Stimulated activated naive CD8-positive, alpha-beta T cell treated with anti-CD3 and anti-CD28 coated beads, Interleukin-15, amount 100 ng/mL, for 72 hours (primary cell): ENCODE results near the gene SLAMF1.
"Not testable (repeated sequence)": the region's sequence is repeated elsewhere in the genome, so short reads cannot be mapped to it uniquely, and the experiment has no call there.

ENCODE experiments used
- ATAC-seq: fragments of 150-1000 bp; cut with Tn5 transposase; 2 replicates; pipeline ENCODE4 v1.10.0; 2021; ENCODE audit warnings: mild to moderate bottlenecking, moderate library complexity
- DNase-seq, 2 donors: peaks; one replicate each; pipeline ENCODE4 v3.0.0; 2021 to 2022
- H3K27ac Mint-ChIP-seq, 2 donors: one replicate each; pipeline ENCODE4 v1.8.0; 2022; ENCODE audit warnings: mild to moderate bottlenecking in 2 of 2, mixed read lengths in 2 of 2, moderate library complexity in 2 of 2
- H3K27me3 Mint-ChIP-seq: one replicate; pipeline ENCODE4 v1.8.0; 2022; ENCODE audit warnings: mixed read lengths
- H3K4me1 Mint-ChIP-seq: one replicate; pipeline ENCODE4 v1.8.0; 2022; ENCODE audit warnings: mild to moderate bottlenecking, mixed read lengths
- H3K4me3 Mint-ChIP-seq, 2 donors: one replicate each; pipeline ENCODE4 v1.8.0; 2022; ENCODE audit warnings: mild to moderate bottlenecking in 2 of 2, mixed read lengths in 2 of 2, moderate library complexity in 1 of 2
- H3K9me3 Mint-ChIP-seq, 2 donors: one replicate each; pipeline ENCODE4 v1.8.0; 2022; ENCODE audit warnings: mixed read lengths in 2 of 2

SLAMF1 gene

GRCh38 chr1:160652065-160652641 is 5.3 kb upstream of the SLAMF1 start:
- H3K27me3 Mint-ChIP-seq, H3K9me3 Mint-ChIP-seq, H3K4me3 Mint-ChIP-seq, ATAC-seq, DNase-seq: not testable (repeated sequence)
- H3K4me1 Mint-ChIP-seq, result peaks cover 76% of the 10 kb centered on the region
- peak overlapping the region in 1 of 2 donors; percentile 63 for H3K27ac Mint-ChIP-seq

GRCh38 chr1:160651433-160652064 is 4.7 kb upstream of the SLAMF1 start:
- Mint-ChIP-seq H3K9me3 (no peaks in the 10 kb centered on the region), H3K4me1 (peaks cover 74% of the 10 kb centered on the region), H3K27ac (peak overlapping the region in 1 of 2 donors; percentile 47), H3K4me3 (no peak overlapping the region), H3K27me3 (no peaks in the 10 kb centered on the region)
- no peak for ATAC-seq
- DNase-seq, result no peak

GRCh38 chr1:160647329-160647720 is 481 bp upstream of the SLAMF1 start:
- ATAC-seq (peak; percentile 58), DNase-seq (no peak)
- Mint-ChIP-seq H3K4me1 (peaks cover 65% of the 10 kb centered on the region), H3K4me3 (peak overlapping the region; percentile 91 to 93), H3K9me3 (no peaks in the 10 kb centered on the region), H3K27me3 (no peaks in the 10 kb centered on the region), H3K27ac (peak overlapping the region; percentile 84 to 97)

- peak overlapping the region; percentile 95 to 97 for H3K27ac Mint-ChIP-seq
Measured at GRCh38 chr1:160646180-160646579, 664 bp downstream of the SLAMF1 start.

GRCh38 chr1:160645386-160646130 is 1.3 kb downstream of the SLAMF1 start:
- no peaks in the 10 kb centered on the region for H3K9me3 Mint-ChIP-seq
- H3K4me3 Mint-ChIP-seq, result peak overlapping the region; percentile 91 to 93
- DNase-seq (no peak), ATAC-seq (no peak)
- H3K27me3 Mint-ChIP-seq, result no peaks in the 10 kb centered on the region
- peaks cover 65% of the 10 kb centered on the region for H3K4me1 Mint-ChIP-seq
- H3K27ac Mint-ChIP-seq, result peak overlapping the region; percentile 95 to 97

More at GRCh38 chr1:160646180-160646579, 664 bp downstream of the SLAMF1 start:
- H3K9me3 Mint-ChIP-seq, result no peaks in the 10 kb centered on the region
- ATAC-seq, result no peak
- no peaks in the 10 kb centered on the region for H3K27me3 Mint-ChIP-seq
- no peak for DNase-seq
- H3K4me1 Mint-ChIP-seq, result peaks cover 65% of the 10 kb centered on the region
- peak overlapping the region; percentile 91 to 93 for H3K4me3 Mint-ChIP-seq

- Mint-ChIP-seq H3K4me3 (peak overlapping the region; percentile 91 to 93), H3K9me3 (no peaks in the 10 kb centered on the region), H3K27me3 (no peaks in the 10 kb centered on the region), H3K4me1 (peaks cover 73% of the 10 kb centered on the region), H3K27ac (peak overlapping the region; percentile 77 to 97)
- DNase-seq (no peak), ATAC-seq (no peak)
Measured at GRCh38 chr1:160644399-160644798, 2.4 kb downstream of the SLAMF1 start.

- Mint-ChIP-seq H3K27me3 (no peaks in the 10 kb centered on the region), H3K4me3 (peak overlapping the region; percentile 91 to 93), H3K4me1 (peaks cover 79% of the 10 kb centered on the region)
Measured at GRCh38 chr1:160643138-160643537, 3.7 kb downstream of the SLAMF1 start.

GRCh38 chr1:160642281-160642644 is 4.6 kb downstream of the SLAMF1 start:
- DNase-seq, result no peak
- no peak for ATAC-seq
- no peaks in the 10 kb centered on the region for H3K27me3 Mint-ChIP-seq
- peak overlapping the region; percentile 0 to 97 for H3K27ac Mint-ChIP-seq
- peak overlapping the region; percentile 91 to 93 for H3K4me3 Mint-ChIP-seq
- peaks cover 79% of the 10 kb centered on the region for H3K4me1 Mint-ChIP-seq
- no peaks in the 10 kb centered on the region for H3K9me3 Mint-ChIP-seq

More at GRCh38 chr1:160643138-160643537, 3.7 kb downstream of the SLAMF1 start:
- H3K27ac Mint-ChIP-seq, result peak overlapping the region; percentile 36 to 44
- DNase-seq, result no peak
- ATAC-seq, result no peak
- H3K9me3 Mint-ChIP-seq, result no peaks in the 10 kb centered on the region

GRCh38 chr1:160641323-160642280 is 5.2 kb downstream of the SLAMF1 start:
- H3K4me1 Mint-ChIP-seq, result peaks cover 78% of the 10 kb centered on the region

GRCh38 chr1:160640359-160641123 is 6.3 kb downstream of the SLAMF1 start:
- ATAC-seq (peak; percentile 79), DNase-seq (peak in 1 of 2 donors; percentile 38)
- Mint-ChIP-seq H3K9me3 (no peaks in the 10 kb centered on the region), H3K27me3 (no peaks in the 10 kb centered on the region), H3K4me3 (peak overlapping the region; percentile 91 to 93), H3K27ac (peak overlapping the region; percentile 97), H3K4me1 (peaks cover 80% of the 10 kb centered on the region)

More at GRCh38 chr1:160641323-160642280, 5.2 kb downstream of the SLAMF1 start:
- DNase-seq (peak in 1 of 2 donors; percentile 48), ATAC-seq (peak; percentile 55)
- Mint-ChIP-seq H3K4me3 (peak overlapping the region; percentile 91 to 93), H3K9me3 (no peaks in the 10 kb centered on the region), H3K27ac (peak overlapping the region; percentile 94 to 97), H3K27me3 (no peaks in the 10 kb centered on the region)

- no peak for DNase-seq
- H3K9me3 Mint-ChIP-seq, result no peaks in the 10 kb centered on the region
- no peak for ATAC-seq
- peak overlapping the region; percentile 71 to 85 for H3K4me3 Mint-ChIP-seq
- peak overlapping the region; percentile 76 to 83 for H3K27ac Mint-ChIP-seq
- no peaks in the 10 kb centered on the region for H3K27me3 Mint-ChIP-seq
- peaks cover 82% of the 10 kb centered on the region for H3K4me1 Mint-ChIP-seq
Measured at GRCh38 chr1:160639652-160640051, 7.2 kb downstream of the SLAMF1 start.

- peaks cover 87% of the 10 kb centered on the region for H3K4me1 Mint-ChIP-seq
- ATAC-seq, result no peak
- no peak for DNase-seq
- no peaks in the 10 kb centered on the region for H3K27me3 Mint-ChIP-seq
- peak overlapping the region; percentile 71 to 85 for H3K4me3 Mint-ChIP-seq
- no peaks in the 10 kb centered on the region for H3K9me3 Mint-ChIP-seq
- peak overlapping the region in 1 of 2 donors; percentile 71 for H3K27ac Mint-ChIP-seq
Measured at GRCh38 chr1:160638926-160639325, 7.9 kb downstream of the SLAMF1 start.

GRCh38 chr1:160638540-160638857 is 8.3 kb downstream of the SLAMF1 start:
- Mint-ChIP-seq H3K4me3 (peak overlapping the region; percentile 71 to 85), H3K27me3 (no peaks in the 10 kb centered on the region), H3K27ac (peak overlapping the region; percentile 86 to 89), H3K9me3 (no peaks in the 10 kb centered on the region), H3K4me1 (peaks cover 91% of the 10 kb centered on the region)
- ATAC-seq (no peak), DNase-seq (no peak)

- H3K27me3 Mint-ChIP-seq, result no peaks in the 10 kb centered on the region
- DNase-seq, result peak in 1 of 2 donors; percentile 57
- H3K4me3 Mint-ChIP-seq, result peak overlapping the region; percentile 71 to 85
- H3K9me3 Mint-ChIP-seq, result no peaks in the 10 kb centered on the region
- H3K4me1 Mint-ChIP-seq, result peaks cover 92% of the 10 kb centered on the region
- ATAC-seq, result peak; percentile 76
- H3K27ac Mint-ChIP-seq, result peak overlapping the region; percentile 86 to 89
Measured at GRCh38 chr1:160637821-160638539, 8.9 kb downstream of the SLAMF1 start.
